Measurements from ENCODE around the gene ITPR3.

ITPR3 gene

DNA sequence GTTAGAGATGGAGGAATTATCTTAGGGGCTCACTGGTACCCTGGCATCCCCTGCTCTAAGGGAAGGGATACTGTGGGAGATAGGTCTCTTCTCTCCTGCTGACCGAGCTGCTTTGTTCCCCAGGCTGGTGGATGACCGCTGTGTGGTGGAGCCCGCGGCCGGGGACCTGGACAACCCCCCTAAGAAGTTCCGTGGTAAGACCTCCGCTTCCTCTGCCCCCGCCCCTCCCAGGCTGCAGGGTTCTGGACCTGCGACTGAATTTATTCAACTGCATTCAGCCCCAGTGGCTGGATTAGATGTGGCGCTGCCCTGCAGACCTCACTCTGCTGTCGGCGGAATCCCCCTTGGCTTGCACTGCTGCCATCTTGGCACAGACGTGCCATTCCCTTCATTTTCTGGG lies 19.2 kb downstream of the ITPR3 start:
- FAIRE-seq = no peak

DNA sequence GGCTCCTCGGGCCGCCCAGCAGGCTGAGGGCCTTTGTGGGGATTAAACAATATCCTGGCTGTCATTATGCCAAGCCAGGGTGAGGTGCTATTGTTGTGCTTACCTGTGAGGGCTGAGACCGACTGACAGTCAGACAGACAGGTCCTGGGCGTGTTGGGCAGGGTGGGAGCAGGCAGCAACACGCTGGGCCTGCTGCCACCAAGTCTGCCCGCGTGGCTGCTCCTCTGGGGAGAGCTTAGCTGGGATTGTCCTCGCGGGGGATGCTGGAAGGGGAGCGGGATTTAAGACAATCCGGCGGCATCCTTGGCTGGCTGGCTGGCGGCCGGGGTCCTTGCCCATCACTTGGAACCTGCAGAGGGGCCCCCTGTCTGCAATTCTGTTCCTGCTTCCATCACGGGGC lies 20.0 kb downstream of the ITPR3 start:
- FAIRE-seq = no peak

DNA sequence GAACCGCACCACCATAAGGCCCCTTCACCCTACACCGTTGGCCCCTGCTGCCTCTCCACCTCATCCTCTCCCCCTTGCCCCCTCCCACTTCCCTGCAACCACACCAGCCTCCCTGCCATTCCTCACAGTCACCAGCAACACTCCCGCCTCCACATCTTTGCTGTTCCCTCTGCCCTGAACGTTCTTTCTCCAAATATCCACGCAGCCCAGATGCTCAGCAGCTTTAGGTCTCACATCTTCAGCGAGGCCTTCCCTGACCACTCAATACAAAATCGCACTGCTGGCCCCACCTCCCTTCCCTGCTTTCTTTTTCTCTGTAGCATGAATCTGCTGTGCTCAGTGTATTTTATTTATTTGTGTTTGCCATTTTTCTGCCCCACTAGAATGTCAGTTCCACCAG lies 20.5 kb downstream of the ITPR3 start:
- no peak for FAIRE-seq

DNA sequence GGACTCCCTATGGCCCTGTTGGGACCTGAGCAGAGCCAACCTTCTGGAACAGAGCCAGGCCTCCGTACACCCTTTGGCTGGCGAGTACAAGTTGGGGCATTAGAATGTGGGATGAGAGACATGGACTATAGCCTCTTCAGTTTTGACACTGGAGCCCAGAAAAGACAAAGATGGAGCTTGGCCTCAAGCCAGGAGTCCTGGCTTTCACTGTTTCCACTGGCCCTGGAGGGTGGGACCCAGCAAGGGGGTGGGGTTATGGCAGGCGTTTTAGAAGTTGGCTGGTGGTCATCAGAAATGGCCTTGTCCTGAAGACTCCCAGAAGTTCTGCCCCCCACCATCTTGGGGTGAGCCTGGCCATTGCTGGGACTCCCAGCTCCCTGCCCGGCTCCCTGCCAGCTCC lies 21.8 kb downstream of the ITPR3 start:
- no peak for FAIRE-seq

DNA sequence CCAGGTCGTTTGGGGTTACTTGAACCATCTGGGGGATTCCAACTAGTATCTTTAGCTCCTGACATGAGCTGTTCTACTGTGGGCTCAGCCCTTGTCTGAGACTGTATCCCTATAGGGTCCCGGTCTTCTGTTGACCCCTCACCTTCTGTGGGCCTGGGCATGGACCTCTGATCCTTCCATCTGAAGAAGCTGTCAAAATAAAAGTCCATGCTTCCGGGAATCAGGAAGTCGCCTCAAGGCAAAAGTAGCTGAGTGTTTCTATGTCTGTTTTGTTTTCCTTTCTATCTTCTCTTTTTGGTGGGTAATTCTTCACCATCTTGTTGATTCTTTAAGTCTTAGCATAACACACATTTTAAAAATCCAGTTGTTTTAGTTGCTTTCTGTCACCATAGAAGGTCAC lies 30.3 kb downstream of the ITPR3 start:
- no peak for FAIRE-seq

DNA sequence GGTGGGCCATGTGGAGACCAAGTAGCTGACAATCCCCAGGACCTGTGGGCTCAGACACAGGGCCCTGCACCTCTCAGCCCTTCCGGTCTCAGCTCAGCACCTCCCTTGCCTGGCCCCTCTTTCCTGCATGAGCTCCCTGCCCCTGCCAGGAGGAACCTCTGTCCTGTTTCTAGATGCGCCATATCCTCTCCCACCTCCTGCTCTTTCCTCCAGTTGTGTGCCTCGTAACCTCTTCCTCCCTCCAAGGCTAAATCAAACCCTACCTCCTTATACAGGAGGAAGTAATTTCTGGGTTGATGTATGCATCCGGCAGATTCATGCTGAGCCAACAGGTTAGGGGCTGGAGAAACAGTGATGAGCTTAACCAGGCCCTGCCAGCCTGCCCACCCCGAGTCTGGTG lies 30.9 kb downstream of the ITPR3 start:
- no peak for FAIRE-seq

DNA sequence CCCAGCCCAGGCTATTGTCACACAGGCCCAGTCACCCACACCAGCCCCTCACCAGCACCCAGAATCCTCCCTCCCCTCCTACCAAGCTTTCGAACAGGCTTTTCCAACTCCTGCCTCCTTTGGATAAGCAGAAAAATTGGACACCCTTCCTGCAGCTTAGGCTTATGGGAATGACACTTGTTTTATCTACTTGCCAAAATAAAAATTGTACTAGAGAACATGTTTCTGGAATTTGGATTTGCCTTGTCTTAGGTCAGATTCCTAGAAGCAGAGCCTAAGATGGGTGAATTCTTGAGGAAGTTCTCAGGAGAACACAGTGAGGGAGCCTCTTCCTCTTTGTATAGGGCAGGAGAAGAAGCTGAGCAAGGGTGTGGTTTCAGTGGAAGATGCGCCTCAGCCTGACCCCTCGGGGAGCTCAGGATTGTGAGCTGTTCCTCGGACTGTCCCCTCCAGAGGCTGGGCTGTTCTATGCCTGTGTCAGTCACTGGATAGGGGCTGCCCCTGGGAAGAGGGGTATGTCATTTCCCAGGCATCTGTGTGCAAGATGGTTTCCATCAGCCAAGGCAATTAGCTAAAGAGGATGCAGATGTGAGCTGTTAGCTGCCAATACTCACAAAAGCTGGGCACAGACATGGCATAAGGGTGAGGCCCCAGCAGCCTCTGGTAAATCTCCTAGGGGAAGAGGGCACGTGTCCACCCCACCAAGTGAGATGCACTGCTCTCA lies 33.9 kb downstream of the ITPR3 start:
- no peak for FAIRE-seq

DNA sequence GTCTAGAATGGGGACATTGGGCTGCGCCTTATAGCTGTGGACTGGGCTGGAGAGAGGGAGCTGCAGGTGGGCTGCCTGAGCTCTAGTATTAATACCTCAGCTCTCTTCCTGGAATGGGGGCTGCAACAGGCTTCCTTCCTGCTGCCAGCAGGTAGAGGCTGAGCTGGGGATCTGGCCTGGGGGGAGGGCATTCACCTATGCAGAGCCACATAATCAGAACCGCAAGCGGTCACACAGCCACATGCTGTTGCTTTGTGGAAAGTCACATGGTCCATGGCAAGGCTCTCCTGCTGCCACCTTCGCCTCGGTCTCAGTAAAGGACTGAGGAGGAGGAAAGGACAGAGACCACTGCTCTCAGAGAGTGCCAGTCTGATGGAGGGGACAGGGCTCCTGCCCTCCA lies 35.7 kb downstream of the ITPR3 start:
- no peak for FAIRE-seq

DNA sequence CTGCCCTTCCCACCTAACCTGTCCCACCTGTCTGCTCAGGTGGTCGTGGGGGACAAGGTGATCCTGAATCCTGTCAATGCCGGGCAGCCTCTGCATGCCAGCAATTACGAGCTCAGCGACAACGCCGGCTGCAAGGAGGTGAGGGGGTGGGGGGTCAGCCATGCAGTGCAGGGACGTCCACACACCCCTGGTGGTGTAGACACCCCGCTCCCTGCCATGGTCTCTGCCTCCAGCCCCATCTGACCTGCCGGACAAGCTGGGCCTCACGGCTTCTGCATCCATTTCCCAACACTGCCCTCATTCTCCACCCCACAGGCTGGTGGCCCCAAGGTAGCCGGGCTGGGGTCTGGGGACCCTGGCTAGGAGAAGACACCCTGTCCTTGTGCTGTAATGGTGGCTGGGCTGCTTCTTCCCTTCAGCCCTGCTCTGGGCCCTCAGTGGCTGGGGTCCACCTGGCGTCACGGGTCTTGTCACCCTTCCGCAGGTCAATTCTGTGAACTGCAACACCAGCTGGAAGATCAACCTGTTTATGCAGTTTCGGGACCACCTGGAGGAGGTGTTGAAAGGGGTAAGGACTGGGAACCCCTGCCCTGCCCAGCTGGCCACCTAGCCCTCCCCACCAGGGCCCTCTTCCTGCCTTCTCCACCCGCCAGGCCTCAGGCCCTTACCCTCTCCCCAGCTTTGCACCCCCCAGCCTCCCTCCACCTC lies 38.0 kb downstream of the ITPR3 start:
- no peak for FAIRE-seq

DNA sequence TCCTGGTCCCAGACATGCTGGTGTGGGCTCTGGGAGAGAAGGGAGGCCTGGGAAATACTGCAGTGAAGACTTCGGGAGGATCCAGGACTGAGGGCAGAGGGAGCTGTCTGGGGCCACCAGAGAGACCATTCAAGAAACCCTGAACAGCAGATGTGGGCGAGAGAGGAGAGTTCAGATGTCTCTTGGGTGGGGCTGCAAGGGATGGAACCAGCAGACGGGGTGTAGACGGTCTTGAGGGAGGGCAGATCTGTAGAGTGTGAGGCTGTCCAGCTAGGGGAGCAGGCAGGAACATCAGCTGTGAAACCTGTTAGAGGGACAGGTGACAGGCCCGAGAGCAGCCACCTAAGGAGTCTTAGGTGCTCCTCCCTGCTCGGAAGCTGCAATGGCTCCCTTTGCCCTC lies 38.9 kb downstream of the ITPR3 start:
- FAIRE-seq = no peak

DNA sequence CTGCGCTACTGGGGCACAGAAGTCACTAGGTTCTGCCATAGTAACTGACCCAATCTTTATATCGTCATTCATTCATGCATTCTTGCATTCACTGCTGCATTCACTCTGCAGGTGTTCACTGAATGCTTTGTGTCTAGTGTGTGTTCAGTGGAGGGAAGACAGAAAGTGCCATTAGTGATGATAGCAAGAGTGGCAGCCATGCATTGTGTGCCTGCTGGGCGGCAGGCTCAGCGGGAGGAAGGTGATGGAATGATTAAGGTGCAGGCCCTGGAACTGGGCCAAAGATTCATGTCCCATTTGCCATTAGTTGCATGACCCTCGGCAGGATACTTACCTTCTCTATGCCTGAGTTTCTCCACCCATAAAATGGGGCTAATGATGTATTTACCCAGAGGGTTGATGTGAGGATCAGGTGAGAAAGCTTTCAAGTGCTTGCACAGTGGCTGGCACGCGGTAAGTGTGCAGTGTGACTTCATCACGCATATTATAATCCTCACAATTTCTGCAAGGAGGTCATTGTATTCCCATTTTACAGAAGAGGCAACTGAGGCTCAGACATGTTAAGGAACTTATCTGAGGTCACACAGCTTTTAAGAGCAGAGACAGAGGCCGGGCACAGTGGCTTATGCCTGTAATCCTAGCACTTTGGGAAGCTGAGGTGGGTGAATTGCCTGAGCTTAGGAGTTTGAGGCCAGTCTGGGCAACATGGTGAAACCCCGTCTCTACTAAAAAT lies 40.1 kb downstream of the ITPR3 start:
- no peak for FAIRE-seq

DNA sequence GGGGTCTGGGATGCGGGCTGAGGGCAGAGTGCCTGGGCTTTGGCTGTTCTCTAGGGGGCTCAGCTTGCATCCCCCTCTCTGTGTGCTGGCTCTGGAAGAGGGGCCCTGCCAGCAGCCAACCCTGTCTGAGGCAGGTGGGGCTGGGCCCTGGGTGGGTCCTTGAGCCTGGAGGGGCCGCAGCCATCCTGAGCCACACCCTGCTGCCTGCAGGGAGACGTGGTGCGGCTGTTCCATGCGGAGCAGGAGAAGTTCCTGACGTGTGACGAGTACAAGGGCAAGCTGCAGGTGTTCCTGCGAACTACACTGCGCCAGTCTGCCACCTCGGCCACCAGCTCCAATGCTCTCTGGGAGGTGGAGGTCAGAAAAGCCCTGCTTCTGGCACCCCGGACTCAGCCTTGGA lies 41.2 kb downstream of the ITPR3 start:
- no peak for FAIRE-seq

DNA sequence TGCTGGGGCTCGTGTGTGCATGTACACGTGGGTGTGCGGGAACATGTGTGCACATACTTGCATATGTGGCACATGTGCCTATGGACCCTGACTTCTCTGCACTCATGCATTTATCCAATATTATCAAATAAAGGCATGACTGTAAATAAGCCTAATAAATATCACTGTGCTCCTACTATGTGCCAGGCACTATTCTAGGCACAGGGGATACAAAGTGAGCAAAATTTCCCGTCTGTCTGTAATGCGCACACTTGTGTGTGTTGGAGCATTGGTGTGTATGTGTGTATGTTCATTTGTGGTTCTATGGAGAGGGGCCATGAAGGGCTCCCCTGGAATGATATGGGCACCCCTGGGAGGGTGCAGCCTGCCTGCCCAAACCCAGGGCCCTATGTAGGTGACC lies 41.9 kb downstream of the ITPR3 start:
- FAIRE-seq = no peak

DNA sequence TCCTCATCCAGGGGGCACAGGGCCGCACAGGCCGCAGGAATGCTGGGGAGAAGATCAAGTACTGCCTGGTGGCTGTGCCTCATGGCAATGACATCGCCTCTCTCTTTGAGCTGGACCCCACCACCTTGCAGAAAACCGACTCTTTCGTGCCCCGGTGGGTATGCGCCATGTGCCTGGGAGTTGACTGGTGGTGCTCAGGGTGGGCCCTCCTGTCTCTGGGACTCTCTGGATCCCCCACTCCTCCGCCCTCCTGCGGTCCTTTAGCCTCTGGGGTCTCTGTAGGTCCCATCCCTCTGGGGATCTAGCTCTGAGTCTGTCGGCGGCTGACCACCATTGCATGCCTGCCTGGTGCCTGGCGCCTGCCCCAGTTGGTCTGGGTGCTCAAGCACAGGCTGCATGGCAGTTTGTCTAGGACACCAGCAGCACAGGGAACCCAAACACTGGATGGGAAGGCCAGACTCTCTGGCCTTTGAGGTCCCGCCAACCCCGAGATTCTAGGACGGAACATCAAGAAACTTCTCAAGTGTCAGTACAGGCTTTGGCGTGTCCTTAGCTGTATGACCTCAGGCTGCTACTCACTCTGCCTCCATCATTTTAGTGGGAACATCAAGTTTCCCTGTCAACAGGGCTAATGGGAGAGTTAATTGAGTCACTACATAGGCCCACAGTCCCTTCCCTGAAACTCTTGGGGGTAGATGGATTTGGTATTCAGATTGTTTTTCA lies 42.8 kb downstream of the ITPR3 start:
- no peak for FAIRE-seq

DNA sequence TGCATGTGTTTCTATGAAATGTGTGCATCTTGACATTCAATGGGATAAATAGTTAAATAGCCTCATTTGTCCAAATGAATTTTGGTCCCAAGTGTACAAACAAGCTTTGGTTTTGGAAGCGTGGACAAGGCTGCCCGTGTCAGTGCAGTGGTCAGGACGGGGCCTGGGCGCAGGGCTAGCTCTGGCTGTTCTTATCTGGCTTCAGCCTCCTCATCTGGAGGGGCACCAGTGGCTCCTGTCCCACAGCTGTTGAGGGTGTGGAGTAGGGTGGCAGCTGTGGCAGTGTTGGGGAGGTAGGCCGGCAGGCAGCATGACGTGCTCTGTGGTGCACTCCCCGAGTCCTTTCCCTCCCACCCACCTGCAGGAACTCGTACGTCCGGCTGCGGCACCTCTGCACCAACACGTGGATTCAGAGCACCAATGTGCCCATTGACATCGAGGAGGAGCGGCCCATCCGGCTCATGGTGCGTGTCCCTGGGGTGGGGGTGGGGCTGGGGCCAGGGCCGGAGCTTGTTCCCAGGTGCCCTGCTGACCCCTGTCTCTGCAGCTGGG lies 43.5 kb downstream of the ITPR3 start:
- no peak for FAIRE-seq

DNA sequence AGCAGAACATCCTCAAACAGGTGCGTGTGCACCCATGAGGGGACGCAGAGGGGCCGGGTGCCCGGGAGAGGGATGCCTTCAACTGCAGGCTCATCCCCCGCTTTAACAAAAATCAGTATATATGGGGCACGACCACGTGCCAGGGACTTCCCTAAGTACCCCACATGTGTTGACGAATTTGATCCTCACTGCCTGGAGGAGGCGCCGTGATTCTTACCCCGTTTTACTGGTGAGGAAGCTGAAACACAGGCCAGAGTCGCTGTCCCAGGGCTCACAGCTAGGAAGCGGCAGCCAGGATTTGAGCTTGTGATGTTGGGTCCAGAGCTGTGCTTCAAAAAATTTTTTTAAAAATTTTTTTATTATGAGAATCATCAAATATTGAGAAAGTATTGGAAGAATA lies 44.8 kb downstream of the ITPR3 start:
- no peak for FAIRE-seq

DNA sequence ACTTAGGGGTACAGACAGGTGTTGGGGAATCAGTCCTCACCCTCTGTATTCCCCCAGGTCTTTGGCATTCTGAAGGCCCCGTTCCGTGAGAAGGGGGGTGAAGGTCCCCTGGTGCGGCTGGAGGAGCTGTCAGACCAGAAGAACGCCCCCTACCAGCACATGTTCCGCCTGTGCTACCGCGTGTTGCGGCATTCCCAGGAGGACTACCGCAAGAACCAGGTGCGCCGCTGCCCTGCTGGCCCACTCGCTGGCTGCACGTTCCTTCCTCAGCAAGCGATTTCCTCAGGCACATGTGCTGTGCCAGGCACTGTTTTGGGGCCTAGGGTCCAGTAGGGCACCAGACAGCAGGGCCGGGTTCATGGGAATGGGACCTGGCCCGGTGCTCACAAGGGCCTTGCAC lies 46.0 kb downstream of the ITPR3 start:
- FAIRE-seq = no peak

DNA sequence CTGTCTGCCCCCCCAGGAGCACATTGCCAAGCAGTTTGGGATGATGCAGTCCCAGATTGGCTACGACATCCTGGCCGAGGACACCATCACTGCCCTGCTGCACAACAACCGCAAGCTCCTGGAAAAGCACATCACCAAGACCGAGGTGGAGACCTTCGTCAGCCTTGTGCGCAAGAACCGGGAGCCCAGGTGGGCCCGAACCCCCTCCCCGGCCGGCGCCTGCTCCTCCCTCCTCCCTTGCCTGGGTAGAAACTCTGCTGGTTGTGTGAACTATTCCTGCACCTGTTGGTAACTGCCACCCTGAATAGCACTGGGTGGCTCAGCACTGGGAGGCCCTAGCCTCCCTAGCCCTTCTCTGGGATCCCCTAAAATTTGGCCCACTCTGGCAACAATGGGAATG lies 46.7 kb downstream of the ITPR3 start:
- no peak for FAIRE-seq

DNA sequence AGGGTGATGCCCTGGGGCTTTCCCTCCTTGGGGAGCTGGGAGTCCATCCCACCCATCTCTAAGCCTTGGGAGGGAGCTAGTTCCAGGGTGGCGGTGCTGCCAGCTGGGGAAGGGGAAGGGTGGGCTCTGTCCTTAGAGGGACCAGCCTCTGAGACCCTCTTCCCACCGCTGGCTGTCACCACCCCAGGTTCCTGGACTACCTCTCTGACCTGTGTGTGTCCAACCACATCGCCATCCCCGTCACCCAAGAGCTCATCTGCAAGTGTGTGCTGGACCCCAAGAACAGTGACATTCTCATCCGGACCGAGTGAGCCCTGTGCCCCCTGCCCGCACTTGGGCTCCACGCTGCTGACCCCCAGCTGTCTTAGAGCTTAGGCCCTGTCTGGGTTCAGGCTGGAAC lies 47.2 kb downstream of the ITPR3 start:
- FAIRE-seq = no peak

DNA sequence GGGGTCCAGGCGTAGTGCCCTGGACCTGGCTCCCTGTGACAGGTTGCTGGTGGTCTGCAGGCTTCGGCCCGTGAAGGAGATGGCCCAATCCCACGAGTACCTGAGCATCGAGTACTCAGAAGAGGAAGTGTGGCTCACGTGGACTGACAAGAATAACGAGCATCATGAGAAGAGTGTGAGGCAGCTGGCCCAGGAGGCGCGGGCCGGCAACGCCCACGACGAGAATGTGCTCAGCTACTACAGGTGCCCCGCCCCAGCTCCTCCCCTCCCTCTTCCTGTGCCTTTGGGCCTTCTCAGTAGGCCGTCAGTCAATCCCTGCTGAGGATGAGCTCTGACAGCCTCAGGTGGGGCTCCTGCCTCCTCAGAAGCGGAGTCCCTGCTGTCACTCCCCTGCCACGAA lies 47.8 kb downstream of the ITPR3 start:
- no peak for FAIRE-seq

DNA sequence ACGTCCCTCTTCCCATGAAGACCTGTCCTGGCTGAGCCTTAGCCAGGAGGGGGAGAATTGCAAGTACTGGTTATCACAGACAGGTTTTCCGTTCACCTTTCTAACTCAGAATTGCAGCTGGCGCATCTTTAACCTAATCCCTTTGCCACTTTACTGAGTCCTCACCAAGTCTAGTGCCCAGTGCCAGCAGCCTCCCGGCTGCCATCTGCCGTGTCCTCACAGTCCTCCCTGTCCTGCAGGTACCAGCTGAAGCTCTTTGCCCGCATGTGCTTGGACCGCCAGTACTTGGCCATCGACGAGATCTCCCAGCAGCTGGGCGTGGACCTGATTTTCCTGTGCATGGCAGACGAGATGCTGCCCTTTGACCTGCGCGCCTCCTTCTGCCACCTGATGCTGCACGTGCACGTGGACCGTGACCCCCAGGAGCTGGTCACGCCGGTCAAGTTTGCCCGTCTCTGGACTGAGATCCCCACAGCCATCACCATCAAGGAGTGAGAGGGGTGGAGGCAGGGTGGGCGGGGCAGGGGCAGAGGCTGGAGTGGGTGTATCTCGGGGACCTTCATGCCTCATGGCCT lies 49.1 kb downstream of the ITPR3 start:
- FAIRE-seq = no peak

DNA sequence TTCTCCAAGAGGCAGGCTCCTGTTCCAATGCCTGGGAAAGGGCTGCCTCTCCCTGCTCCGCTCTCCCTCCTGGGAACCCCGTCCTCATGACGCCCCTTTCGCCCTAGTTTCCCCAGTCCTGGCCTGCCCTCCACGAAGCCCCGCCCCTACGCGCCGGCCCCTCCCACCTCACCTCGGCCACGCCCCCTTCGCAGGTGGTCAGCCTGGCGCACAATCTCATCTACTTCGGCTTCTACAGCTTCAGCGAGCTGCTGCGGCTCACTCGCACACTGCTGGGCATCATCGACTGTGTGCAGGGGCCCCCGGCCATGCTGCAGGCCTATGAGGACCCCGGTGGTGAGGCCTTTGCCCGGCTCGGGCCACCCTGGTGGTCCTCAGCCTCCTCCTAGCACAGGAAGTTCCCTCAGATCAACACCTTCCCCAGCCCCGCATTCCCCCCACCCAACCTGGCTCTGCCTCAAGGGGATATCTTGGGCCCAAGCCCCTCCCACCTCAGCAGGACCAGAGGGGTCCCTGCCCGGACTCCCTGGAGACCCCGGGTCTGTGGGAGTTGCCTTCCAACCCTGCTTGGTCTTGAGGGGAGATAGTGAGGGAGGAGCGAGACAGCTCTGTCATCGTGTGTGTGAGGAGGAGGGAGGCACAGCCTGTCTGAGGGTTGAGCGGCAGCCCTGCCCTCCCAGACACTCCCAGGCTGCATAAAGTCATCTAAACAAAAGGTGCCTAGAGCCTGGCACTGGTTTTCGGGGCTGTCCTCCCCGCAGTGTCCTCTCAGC lies 50.0 kb downstream of the ITPR3 start:
- no peak for FAIRE-seq

Data from islet of Langerhans (tissue), 1 donor.